ACHN (cell line): ENCODE results near the gene GSTO1.
"Not testable (repeated sequence)": the region's sequence is repeated elsewhere in the genome, so short reads cannot be mapped to it uniquely, and the experiment has no call there.

Experiments used
- DNase-seq: peaks from one replicate; pipeline ENCODE4 v3.0.0-alpha.2; 2015
- in situ Hi-C: cut with HindIII; loops from 2 replicates; pipeline ENCODE4 v1.10.0; 2017; ENCODE audit warnings: low sequenced_read_pairs, low pct_ligation_motif_present, low pct_unique_long_range_greater_than_20kb

The GSTO1 gene

DNA sequence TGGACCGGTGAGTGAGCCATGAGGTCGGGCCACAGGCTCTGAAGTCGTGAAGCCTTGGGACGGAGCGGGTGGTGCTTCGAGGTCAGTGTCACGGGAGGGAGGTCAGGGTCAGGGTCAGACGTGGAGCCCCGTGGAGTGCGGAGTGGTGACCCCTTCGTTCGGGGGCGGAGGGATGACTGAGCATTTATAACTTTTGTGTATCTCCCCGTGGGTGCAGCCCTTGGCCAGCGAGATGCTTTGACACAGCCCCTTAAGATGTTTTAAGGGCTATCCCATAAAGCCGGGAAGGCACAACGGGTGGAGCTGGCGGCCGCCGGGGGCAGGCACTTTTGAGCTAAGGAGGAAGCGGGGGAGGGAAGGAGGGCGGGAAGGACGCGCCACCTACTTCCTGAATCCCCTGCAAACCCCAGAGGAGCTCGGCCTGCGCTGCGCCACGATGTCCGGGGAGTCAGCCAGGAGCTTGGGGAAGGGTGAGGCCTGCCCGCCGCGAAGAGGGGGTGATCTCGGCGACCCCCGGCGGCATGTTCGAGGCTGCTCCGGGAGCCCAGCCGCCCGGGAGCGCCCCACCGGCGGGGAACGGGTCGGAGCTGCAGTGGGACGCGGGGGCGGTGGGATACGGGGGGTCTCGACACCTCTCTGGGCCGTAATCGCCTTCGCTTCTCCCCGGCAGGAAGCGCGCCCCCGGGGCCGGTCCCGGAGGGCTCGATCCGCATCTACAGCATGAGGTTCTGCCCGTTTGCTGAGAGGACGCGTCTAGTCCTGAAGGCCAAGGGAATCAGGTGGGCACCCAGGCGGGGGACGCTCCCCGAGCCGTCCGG is at the start of gene GSTO1:
GSTO1 (plus strand) TSS at position 400 of the 818 bp plus-strand sequence; CDS start at position 437, 37 bp downstream.
- DNase-seq: peak; percentile 80
- in situ Hi-C loops: loop anchor here (10.0 kb wide), 1 partner anchor 50 kb away; no protein-coding TSS in a partner anchor

DNA sequence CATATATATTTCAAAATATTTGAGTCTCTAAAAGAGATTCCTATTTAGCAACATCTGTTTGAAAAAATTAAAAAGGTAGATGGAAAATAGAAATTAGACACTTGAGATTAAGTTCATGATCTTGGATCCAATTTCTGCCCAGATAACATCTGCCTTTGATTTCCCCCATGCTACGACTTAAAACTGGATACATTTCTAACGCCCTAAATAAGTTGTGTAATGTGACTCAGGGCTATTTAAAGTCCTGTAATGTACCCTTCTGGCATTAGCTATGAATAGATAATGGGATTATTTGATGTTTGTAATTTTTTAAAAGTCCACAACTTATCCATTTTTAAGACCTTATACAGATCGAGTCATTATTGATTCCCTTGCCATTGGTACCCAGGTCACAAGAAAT is 46.0 kb upstream of the GSTO1 start:
- DNase-seq: no peak
- in situ Hi-C loops: loop anchor here (10.0 to 25.0 kb wide), 2 partner anchors 64 to 196 kb away; no protein-coding TSS in a partner anchor

DNA sequence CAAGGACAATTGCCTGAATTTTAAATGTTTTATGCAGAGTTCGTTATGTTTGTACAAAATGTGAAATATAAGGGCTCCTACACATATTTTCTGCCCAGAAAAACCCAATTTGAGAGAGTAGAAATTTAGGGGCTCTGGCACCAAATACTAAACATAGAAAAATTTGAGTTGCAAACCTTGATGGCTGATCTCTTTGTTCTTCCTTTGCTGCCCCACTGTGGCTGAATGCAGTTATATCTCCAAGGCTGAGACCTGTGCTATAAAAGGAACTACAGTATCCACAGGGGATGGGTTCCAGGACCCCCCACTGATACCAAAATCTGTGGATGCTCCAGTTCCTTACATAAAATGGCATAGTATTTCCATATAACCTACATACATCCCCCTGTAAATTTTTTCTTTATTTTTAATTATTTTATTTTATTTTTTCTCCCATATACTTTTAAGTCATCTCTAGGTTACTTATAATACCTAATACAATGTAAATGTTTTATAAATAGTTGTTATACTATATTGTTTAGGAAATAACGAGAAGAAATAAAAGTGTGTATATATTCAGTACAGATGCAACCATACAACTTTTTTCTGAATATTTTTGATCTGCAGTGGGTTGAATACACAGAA is 45.0 kb upstream of the GSTO1 start:
- peak; percentile 66 for DNase-seq

DNA sequence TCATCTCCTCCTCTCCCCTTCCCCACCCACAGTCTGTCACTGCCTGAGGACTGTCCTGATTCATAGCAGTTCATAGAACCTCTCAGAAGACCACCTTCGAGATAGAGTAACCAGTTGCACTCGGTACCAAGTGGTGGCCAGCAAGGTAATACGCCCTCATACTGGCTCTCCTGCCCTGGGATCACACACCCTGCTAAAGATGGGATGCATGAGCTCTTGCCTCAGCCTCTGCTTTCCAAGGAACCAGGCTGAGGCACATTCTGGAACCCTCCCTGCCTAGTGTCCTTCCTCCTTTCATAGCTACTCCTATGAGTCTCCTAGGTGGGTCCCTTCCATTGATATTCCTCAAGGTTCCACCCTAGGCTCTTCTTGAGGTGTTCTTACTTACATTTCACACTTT is 38.1 kb upstream of the GSTO1 start:
- in situ Hi-C loops: loop anchor here (25.0 kb wide), 1 partner anchor 204 kb away; no protein-coding TSS in a partner anchor

More for the DNA sequence above, 45.0 kb upstream of the GSTO1 start:
- in situ Hi-C loops: loop anchor here (10.0 to 25.0 kb wide), 2 partner anchors 65 to 197 kb away; no protein-coding TSS in a partner anchor

DNA sequence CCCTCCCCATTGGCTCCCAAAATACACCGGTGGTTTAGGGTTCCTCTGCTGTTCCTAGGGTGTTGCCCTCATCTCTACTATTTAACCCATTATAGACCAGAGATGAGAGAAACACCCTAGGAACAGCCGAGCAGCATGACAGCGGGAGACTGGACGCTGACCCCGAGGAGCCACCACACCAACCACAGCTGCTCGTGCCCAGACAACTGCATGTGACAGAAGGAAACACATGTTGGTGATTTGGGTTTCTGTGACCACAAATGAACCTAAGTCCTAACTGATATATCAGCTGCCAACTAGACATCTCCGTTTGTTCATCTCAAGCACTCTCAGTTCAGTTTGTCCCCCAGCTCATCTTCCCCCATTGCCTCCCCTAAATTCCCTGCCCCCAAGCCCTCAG is 35.9 kb upstream of the GSTO1 start:
- no peak for DNase-seq
- in situ Hi-C loops: loop anchor here (25.0 kb wide), 1 partner anchor 206 kb away; no protein-coding TSS in a partner anchor

More for the DNA sequence above, 38.1 kb upstream of the GSTO1 start:
- DNase-seq: no peak

DNA sequence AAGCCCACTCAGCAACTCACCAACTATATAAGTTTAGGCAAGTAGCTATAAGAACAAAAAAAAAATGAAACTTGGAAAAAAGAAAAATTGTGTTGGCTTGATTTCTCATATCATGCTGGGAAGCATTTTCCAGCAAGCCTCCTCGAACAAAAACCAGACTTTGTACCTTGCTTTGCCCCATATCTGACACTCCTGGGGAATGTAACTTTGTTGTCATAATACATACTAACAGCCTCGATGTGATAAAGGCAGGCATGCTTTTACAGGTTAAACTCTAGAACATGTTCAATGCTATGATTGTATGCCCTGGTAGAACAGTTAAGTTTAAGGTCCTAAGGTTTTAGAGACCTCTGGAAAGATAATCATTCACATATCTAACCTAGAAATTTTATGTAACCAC is 34.2 kb upstream of the GSTO1 start:
- in situ Hi-C loops: loop anchor here (25.0 kb wide), 1 partner anchor 208 kb away; no protein-coding TSS in a partner anchor
- no peak for DNase-seq

DNA sequence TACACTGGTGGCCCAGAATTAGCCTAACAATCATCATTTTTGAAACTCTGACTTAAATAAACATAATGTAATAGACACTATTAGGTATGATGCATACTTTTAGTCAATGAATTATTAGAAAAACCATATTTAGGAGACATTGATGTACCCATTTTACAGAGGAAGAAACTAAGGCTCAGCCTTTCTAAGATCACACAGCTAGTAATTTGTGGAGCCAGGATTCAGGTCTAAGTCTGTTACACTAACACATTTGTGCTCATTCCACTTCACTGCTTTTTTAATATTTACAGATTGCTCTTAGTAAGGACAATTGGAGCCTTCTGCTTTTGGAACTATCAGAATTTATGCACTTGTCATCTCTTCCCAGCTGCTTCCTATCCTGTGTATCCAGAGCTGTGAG is 31.4 kb upstream of the GSTO1 start:
- no peak for DNase-seq
- in situ Hi-C loops: loop anchor here (25.0 kb wide), 1 partner anchor 211 kb away; no protein-coding TSS in a partner anchor

DNA sequence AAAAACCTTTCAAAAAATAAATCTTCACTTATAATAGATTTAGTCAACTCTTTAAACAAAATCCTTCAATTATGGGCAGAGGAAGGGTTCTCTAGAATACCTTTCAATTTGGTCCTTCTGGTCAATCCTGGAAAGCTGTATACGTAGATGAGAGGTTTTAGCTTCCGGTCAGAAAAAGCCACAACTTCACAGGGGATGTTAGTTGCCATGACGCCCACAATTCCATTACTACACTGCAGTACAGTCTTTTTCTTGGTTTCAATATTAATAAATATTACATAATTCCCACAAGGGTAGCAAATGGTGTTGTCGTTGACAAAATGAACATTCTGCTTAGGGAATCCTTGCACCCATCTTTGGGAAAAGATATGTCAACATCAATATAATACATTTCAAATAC is 24.2 kb upstream of the GSTO1 start:
- in situ Hi-C loops: no loop called here
- DNase-seq: no peak

DNA sequence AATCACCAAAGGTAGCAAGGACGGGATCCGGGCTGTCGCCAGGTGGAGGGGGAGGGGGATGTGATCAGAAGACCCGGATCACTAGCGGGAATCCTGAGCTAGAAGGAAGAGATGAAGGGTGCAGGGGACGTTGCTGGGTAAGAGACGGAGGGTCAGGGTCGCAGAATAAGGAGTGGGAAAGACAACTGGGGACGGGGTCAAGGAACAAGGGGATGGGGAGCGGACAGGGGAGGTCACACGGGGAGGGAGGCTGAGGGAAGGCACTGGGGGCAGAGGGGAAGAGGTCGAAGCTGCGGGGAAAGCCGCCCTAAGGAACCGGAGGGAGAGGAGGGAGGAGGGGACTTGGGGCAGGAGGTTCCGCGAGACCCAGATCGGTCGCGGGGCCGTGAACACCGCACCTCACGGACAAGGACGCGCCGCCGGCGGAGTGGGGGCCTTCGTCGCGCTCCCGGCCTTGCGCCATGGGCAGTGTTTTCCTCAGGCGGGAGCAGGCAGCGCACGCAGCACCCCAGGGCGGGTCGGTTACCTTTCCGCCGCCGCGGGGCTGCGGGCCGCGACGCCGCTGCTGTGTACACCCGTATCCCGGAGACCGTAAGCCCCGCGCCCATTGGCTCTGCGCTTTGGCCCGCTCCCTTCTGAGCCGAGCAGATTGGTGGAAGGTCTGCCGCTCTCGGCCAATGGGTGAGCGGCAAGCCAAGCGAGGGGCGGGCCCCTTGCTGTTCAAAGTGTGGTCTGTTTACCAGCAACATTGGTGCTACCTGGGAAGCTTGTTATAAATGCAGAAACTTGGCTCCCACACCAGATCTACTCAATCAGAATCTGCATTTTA is 22.7 kb upstream of the GSTO1 start, which contains the start of gene CFAP43:
CFAP43 (minus strand) TSS at position 581 of the 829 bp plus-strand sequence; CDS start at position 463, 118 bp downstream.
- DNase-seq: peak; percentile 98
- in situ Hi-C loops: no loop called here

DNA sequence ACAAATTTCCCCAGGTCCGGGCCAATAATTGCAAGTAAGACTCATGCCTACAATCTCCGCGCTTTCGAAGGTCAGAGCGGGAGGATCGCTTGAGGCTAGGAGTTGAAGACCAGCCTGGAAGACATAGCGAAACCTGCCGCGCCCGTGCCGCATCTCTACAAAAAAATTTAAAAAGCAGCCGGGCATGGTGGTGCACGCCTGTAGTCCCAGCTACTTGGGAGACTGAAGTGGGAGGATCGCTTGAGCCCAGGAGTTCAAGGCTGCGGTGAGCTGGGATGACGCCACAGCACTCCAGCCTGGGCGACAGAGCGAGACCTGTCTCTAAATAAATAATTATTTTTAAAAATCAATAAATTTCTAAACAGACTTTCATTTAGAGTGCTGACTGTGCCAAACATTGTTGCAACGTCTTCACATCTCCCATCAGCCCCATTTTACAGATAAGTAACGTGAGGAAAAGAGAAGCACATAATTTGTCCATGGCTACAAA is 22.0 kb upstream of the GSTO1 start:
- no peak for DNase-seq
- in situ Hi-C loops: no loop called here

DNA sequence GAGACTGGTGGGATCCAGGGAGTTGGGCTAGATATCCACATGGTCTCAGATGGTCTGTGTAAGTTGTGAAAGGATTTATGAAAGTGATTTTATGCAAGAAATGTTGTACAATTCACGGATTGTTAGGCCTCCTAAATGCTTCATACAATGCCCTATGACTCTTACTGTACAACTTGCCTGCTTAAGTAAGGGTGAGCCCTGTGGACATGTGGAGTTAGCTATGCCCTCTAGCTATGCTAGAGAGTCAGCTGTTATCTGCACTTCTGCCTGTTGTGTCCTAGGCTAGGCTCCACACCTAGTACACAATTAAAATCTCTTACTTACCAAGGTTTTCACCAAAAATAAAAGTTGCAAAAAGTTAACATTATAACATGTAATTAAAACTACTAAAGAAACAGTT is 20.9 kb upstream of the GSTO1 start:
- DNase-seq: no peak
- in situ Hi-C loops: no loop called here

DNA sequence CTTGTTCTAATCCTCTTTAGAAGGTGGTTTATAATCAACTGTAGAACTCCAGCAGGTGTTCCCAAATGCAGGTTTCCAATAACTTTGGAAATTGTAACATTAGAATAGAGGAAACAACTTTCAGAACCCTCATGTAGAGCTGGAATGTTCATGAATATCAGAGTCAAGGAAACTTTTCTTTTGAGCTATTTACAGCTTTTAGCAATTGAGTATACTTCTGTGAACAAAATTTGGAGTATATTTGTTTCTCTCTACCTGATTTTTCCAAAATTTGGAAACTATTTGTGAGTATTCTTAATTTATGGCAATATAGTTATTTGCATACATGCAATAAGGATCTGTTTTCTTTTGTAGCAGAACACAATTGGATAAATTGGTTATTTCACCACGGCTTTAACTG is 19.8 kb upstream of the GSTO1 start:
- DNase-seq: no peak
- in situ Hi-C loops: no loop called here

DNA sequence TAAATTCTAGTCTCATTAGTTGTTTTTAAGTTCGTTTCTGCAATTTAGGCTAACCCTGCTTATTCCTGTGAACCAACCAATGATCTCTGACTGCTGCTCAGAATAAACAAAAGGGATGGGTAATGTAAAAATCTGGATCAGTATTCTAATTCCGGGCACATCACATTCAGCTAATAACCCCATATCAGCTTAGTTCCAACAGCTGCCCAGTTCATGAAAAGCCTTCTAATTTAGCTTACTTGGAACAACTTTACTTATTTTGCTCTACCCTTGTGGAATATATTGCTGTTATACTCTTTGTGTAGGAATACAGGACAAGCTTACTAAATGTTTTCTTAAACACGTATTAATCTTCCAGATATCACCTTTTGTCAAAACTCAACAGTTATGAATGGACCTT is 18.9 kb upstream of the GSTO1 start:
- DNase-seq: no peak
- in situ Hi-C loops: no loop called here

DNA sequence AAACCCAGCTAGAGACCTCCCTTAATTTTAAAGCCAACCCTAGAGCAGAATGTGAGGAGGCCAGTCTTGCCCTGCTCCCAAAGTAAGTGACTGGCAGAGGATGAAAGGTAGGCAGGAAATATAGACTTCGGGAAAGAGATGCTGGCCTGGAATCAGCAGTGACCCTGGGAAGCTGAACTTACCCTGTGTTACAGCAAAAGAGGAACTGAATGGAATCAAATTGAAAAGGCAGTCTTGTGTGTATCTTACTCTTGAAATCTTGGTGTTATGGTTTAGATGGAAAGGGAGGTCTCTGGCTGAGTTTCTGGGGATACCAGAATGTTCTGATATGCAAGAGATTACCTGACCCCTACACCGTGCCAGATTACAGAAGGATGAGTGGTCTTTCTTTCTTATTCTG is 14.6 kb upstream of the GSTO1 start:
- DNase-seq: no peak
- in situ Hi-C loops: no loop called here

DNA sequence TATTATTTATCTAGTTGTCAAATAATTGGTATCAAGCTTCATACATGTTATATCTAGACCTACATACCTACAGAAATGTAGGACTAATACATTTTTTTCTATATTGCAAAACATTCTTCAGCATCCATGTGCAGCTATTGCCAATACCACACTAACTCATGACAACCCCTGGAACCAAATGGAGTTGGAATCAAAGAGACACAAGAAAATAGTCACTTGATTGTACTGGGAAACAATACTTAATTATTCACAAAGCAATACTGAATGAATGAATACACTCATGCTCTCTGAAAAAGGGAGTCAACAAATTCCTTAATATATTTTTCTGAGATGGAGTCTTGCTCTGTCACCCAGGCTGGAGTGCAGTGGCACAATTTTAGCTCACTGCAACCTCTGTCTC is 12.1 kb upstream of the GSTO1 start:
- no peak for DNase-seq
- in situ Hi-C loops: no loop called here

DNA sequence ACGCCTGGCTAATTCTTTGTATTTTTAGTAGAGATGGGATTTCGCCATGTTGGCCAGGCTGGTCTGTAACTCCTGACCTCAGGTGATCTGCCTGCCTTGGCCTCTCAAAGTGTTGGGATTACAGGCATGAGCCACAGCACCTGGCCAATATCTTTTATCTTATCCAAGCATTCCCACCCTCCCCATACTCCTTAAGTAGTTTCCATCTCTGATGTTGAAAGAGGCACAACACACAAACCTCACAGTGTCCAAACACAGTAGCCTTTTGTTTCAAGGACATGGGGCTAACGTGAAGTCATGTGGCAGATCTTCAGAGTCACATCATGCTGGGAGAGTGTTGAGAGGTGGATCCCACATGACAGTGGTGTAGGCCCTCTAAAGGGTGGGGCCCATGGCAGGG is 11.7 kb upstream of the GSTO1 start:
- DNase-seq, in situ Hi-C loops: not testable (repeated sequence)

DNA sequence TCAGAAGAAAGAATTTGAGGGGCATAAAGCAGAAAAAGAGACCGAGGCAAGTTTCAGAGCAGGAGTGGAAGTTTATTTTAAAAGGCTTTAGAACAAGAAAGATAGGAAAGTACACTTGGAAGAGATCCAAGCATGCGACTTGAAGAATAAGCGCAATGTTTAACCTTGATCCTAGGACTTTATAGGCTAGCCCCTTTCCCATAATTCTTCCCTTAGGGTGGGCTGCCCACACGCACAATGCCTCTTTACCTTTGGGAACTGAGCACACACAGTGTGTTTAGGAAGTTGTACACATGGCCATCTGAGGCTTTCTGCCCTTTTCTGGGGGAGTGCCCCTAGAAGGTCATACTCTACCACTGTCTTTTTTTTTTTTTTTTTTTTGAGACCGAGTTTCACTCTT is 11.2 kb upstream of the GSTO1 start:
- in situ Hi-C loops: no loop called here

DNA sequence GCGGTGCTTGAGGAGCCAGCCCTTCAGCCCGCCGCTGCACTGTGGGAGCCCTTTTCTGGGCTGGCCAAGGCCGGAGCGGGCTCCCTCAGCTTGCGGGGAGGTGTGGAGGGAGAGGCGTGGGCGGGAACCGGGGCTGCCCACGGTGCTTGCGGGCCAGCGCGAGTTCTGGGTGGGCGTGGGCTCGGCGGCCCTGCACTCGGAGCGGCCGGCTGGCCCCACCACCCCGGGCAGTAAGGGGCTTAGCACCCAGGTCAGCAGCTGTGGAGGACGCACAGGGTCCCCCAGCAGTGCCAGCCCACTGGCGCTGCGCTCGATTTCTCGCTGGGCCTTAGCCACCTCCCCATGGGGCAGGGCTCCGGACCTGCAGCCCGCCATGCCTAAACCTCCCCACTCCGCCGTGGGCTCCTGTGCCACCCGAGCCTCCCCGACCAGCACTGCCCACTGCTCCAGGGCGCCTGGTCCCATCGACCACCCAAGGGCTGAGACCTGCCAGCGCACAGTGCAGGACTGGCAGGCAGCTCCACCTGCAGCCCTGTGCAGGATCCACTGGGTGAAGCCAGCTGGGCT is 9.5 kb upstream of the GSTO1 start:
- in situ Hi-C loops: no loop called here
- DNase-seq: no peak

More for the DNA sequence above, 11.2 kb upstream of the GSTO1 start:
- DNase-seq: no peak
